ENCODE data around the gene C12orf76. TPM values are rescaled to one million over a fixed set of nuclear protein-coding genes. Genes with fewer than 3 reads are reported as not detected.
"Not testable (repeated sequence)": the region's sequence is repeated elsewhere in the genome, so short reads cannot be mapped to it uniquely, and the experiment has no call there.

The C12orf76 gene
- total and polyA plus RNA-seq, 4 donors = 15.4 to 30.5 (median 23.9) TPM

DNA sequence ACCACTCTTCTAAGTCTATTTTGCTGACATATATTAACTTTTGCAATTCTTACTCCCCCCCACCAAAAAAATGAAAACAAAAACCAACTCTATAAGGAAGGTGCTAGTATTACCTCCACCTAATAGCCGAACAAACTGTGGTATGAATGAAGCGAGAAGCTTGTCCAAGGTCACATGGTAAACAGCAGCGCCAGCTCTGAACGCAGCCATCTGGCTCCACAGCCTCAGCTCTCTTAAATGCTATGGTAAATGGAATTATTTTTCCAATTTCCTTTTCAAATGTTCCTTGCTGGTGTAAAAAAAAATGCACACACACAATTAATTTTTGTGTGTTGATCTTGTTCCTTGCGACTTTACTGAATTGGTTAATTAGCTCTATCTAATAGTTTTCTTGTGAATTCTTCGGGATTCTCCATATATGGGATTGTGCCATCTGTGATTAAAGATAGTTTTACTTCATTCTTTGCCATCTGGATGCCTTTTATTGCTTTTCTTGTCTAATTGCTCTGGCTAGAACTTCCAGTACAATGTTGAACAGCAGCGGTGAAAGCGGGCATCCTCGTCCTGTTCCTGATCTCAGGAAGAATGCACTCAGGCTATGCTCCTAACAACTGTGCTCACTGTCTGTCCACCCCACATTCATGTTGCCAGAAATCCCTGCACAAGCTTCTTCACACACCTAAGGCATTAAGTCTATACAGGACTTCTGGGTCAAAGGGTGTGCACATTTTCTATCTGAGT, 10.7 kb upstream of the C12orf76 start:
- Histone ChIP-seq H3K36me3 (ENCODE audit: control insufficient read depth in 4 of 4, insufficient read depth in 4 of 4, low read length in 4 of 4) (no peaks in the 10 kb centered on the region), H3K9ac (ENCODE audit: insufficient read depth in 1 of 2, low read length in 2 of 2) (no peak overlapping the region), H3K9me3 (ENCODE audit: control insufficient read depth in 4 of 4, insufficient read depth in 3 of 4, low read length in 3 of 4) (no peaks in the 10 kb centered on the region), H3K4me3 (no peak overlapping the region), H3K27me3 (ENCODE audit: control insufficient read depth in 3 of 3, insufficient read depth in 3 of 3, low read length in 2 of 3) (no peaks in the 10 kb centered on the region), H3K4me1 (ENCODE audit: control insufficient read depth in 5 of 5, insufficient read depth in 5 of 5, low read length in 5 of 5) (no peaks in the 10 kb centered on the region), H3K27ac (ENCODE audit: low read depth in 1 of 2, low read length in 1 of 2) (no peak overlapping the region)
- ATAC-seq (ENCODE audit: insufficient read depth, low FRiP score) (no peak), DNase-seq (no peak)
- WGBS, 2 donors = 93 to 95% methylated on average over 9 of the region's 9 CpGs
- TF ChIP-seq, protein P1, sequence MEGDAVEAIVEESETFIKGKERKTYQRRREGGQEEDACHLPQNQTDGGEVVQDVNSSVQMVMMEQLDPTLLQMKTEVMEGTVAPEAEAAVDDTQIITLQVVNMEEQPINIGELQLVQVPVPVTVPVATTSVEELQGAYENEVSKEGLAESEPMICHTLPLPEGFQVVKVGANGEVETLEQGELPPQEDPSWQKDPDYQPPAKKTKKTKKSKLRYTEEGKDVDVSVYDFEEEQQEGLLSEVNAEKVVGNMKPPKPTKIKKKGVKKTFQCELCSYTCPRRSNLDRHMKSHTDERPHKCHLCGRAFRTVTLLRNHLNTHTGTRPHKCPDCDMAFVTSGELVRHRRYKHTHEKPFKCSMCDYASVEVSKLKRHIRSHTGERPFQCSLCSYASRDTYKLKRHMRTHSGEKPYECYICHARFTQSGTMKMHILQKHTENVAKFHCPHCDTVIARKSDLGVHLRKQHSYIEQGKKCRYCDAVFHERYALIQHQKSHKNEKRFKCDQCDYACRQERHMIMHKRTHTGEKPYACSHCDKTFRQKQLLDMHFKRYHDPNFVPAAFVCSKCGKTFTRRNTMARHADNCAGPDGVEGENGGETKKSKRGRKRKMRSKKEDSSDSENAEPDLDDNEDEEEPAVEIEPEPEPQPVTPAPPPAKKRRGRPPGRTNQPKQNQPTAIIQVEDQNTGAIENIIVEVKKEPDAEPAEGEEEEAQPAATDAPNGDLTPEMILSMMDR (IDR thresholded peaks at IDR 0.05; ENCODE audit: control extremely low read depth, extremely low read depth) = no peak

DNA sequence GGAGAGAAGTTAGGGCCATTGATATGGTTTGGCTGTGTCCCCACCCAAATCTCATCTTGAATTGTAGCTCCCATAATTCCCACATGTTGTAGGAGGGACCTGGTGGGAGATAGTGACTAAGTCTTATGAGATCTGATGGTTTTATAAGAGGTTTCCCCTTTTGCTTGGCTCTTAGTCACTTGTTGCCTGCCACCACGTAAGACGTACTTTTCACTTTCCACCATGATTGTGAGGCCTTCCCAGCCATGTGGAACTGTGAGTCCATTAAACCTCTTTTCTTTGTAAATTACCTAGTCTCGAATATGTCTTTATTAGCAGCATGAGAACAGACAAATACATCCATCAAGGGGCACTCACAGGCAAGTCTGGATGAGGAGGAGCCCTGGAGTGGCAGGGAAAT, 8.3 kb upstream of the C12orf76 start:
- 89 to 90% methylated on average over 3 of the region's 3 CpGs for WGBS, 2 donors
- H3K9ac ChIP-seq (ENCODE audit: insufficient read depth in 1 of 2, low read length in 2 of 2); H3K4me3 ChIP-seq; H3K4me1 ChIP-seq (ENCODE audit: control insufficient read depth in 5 of 5, insufficient read depth in 5 of 5, low read length in 5 of 5); H3K36me3 ChIP-seq (ENCODE audit: control insufficient read depth in 4 of 4, insufficient read depth in 4 of 4, low read length in 4 of 4); DNase-seq; ATAC-seq (ENCODE audit: insufficient read depth, low FRiP score); H3K27me3 ChIP-seq (ENCODE audit: control insufficient read depth in 3 of 3, insufficient read depth in 3 of 3, low read length in 2 of 3); H3K9me3 ChIP-seq (ENCODE audit: control insufficient read depth in 4 of 4, insufficient read depth in 3 of 4, low read length in 3 of 4); H3K27ac ChIP-seq (ENCODE audit: low read depth in 1 of 2, low read length in 1 of 2): not testable (repeated sequence)

DNA sequence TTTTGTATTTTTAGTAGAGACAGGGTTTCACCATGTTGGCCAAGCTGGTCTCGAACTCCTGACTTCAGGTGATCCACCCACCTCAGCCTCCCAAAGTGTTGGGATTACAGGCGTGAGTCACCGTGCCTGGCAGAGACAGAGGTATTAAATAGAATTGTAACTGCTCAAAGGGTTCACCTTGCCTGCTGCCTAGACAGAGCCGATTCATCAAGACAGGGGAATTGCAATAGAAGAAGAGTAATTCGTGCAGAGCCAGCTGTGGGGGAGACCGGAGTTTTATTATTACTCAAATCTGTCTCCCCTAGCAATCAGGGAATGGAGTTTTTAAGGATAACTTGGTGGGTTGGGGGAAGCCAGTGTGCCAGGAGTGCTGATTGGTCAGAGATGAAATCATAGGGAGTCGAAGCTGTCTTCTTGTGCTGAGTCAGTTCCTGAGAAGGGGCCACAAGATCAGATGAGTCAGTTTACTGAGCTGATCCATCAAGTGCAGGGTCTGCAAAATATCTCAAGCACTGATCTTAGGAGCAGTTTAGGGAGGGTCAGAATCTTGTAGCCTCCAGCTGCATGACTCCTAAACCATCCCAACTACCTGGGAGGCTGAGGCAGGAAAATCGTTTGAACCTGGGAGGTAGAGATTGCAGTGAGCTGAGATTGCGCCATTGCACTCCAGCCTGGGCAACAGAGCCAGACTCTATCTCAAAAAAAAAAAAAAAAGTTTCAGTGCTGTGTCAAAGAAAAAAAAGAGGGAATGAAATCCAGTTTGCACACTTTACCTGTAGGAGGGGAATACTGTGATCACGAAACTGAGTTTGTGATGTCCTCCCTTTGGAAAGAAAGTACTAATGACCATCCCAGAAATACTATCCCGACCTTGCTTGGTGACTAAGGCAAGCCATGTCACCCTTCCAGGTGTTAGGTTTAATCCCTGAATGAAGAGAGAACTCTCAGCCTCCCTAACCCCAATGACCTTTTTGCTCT, 7.3 kb upstream of the C12orf76 start:
- H3K4me3 ChIP-seq; H3K27ac ChIP-seq (ENCODE audit: low read depth in 1 of 2, low read length in 1 of 2); H3K4me1 ChIP-seq (ENCODE audit: control insufficient read depth in 5 of 5, insufficient read depth in 5 of 5, low read length in 5 of 5); ATAC-seq (ENCODE audit: insufficient read depth, low FRiP score); H3K9me3 ChIP-seq (ENCODE audit: control insufficient read depth in 4 of 4, insufficient read depth in 3 of 4, low read length in 3 of 4); H3K27me3 ChIP-seq (ENCODE audit: control insufficient read depth in 3 of 3, insufficient read depth in 3 of 3, low read length in 2 of 3); DNase-seq; H3K36me3 ChIP-seq (ENCODE audit: control insufficient read depth in 4 of 4, insufficient read depth in 4 of 4, low read length in 4 of 4); H3K9ac ChIP-seq (ENCODE audit: insufficient read depth in 1 of 2, low read length in 2 of 2): not testable (repeated sequence)
- WGBS, 2 donors = 69 to 70% methylated on average over 11 of the region's 11 CpGs

DNA sequence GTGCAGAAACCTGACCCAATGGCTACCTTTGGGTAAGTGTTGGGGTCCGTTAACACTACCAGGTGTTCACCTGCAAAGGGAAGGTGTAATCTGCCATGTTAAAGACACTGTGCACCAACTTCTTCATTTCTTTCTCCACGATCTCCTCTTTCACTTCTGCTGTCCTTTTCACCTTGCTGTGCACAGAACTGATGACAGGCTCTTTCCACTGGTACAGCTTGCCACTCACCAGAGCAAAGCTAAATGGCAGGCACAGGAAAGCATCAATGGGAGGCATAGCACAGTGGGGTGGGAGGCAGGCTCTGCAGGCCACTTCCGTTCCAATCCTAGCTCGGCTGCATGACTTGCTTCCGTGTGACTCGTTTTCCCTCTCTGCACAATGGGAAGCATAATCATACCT, 2.6 kb upstream of the C12orf76 start:
- no peaks in the 10 kb centered on the region for H3K9me3 ChIP-seq (ENCODE audit: control insufficient read depth in 4 of 4, insufficient read depth in 3 of 4, low read length in 3 of 4)
- WGBS, 2 donors = 86 to 88% methylated on average over 6 of the region's 6 CpGs
- TF ChIP-seq, protein P1 (IDR thresholded peaks at IDR 0.05; ENCODE audit: control extremely low read depth, extremely low read depth) = no peak
- no peak for ATAC-seq (ENCODE audit: insufficient read depth, low FRiP score)
- H3K27me3 ChIP-seq (ENCODE audit: control insufficient read depth in 3 of 3, insufficient read depth in 3 of 3, low read length in 2 of 3) = no peaks in the 10 kb centered on the region
- peaks cover 0 to 15% (median 6%) of the 10 kb centered on the region in 5 donors for H3K4me1 ChIP-seq (ENCODE audit: control insufficient read depth in 5 of 5, insufficient read depth in 5 of 5, low read length in 5 of 5)
- H3K27ac ChIP-seq (ENCODE audit: low read depth in 1 of 2, low read length in 1 of 2) = no peak overlapping the region
- peaks cover 0 to 4% (median under 1%) of the 10 kb centered on the region in 4 donors for H3K36me3 ChIP-seq (ENCODE audit: control insufficient read depth in 4 of 4, insufficient read depth in 4 of 4, low read length in 4 of 4)
- no peak for DNase-seq
- H3K4me3 ChIP-seq = no peak overlapping the region
- no peak overlapping the region for H3K9ac ChIP-seq (ENCODE audit: insufficient read depth in 1 of 2, low read length in 2 of 2)

DNA sequence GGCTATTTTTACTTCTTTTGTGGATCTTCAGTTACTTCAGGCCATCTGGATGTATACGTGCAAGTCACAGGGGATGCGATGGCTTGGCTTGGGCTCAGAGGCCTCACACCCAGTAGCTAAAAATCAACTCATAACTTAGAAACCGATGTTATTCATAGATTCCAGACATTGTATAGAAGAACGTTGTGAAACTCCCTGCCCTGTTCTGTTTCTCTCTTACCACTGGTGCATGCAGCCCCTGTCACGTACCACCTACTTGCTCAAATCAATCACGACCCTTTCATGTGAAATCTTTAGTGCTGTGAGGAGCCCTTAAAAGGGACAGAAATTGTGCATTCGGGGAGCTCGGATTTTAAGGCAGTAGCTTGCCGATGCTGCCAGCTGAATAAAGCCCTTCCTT, 1.3 kb upstream of the C12orf76 start:
- H3K9me3 ChIP-seq (ENCODE audit: control insufficient read depth in 4 of 4, insufficient read depth in 3 of 4, low read length in 3 of 4); H3K27me3 ChIP-seq (ENCODE audit: control insufficient read depth in 3 of 3, insufficient read depth in 3 of 3, low read length in 2 of 3); H3K9ac ChIP-seq (ENCODE audit: insufficient read depth in 1 of 2, low read length in 2 of 2); H3K36me3 ChIP-seq (ENCODE audit: control insufficient read depth in 4 of 4, insufficient read depth in 4 of 4, low read length in 4 of 4); H3K4me3 ChIP-seq; H3K27ac ChIP-seq (ENCODE audit: low read depth in 1 of 2, low read length in 1 of 2); ATAC-seq (ENCODE audit: insufficient read depth, low FRiP score); DNase-seq: not testable (repeated sequence)
- 91 to 92% methylated on average over 9 of the region's 9 CpGs for WGBS, 2 donors
- H3K4me1 ChIP-seq (ENCODE audit: control insufficient read depth in 5 of 5, insufficient read depth in 5 of 5, low read length in 5 of 5) = peaks cover 0 to 15% (median 6%) of the 10 kb centered on the region in 5 donors

DNA sequence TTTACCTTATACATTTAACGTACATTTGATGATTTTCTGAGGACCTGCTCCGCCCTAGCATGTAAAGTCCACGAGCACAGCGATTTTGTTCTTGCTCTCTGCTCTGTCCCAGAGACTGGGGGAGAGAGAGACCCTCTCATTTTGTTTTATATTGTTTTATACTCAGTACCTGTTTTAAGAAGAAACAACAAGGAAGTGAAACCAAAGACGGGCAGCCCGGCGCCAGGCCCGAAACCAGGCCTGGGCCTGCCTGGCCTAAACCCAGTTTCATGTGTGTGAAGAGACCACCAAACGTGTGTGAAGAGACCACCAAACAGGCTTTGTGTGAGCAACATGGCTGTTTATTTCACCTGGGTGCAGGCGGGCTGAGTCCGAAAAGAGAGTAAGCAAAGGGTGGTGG, 712 bp upstream of the C12orf76 start:
- Histone ChIP-seq H3K27ac (ENCODE audit: low read depth in 1 of 2, low read length in 1 of 2) (peak overlapping the region in 1 of 2 donors; percentile 94), H3K4me1 (ENCODE audit: control insufficient read depth in 5 of 5, insufficient read depth in 5 of 5, low read length in 5 of 5) (peaks cover 0 to 15% (median 6%) of the 10 kb centered on the region in 5 donors), H3K9ac (ENCODE audit: insufficient read depth in 1 of 2, low read length in 2 of 2) (peak overlapping the region in 1 of 2 donors; percentile 80)
- H3K36me3 ChIP-seq (ENCODE audit: control insufficient read depth in 4 of 4, insufficient read depth in 4 of 4, low read length in 4 of 4); ATAC-seq (ENCODE audit: insufficient read depth, low FRiP score); H3K4me3 ChIP-seq; DNase-seq; H3K27me3 ChIP-seq (ENCODE audit: control insufficient read depth in 3 of 3, insufficient read depth in 3 of 3, low read length in 2 of 3); H3K9me3 ChIP-seq (ENCODE audit: control insufficient read depth in 4 of 4, insufficient read depth in 3 of 4, low read length in 3 of 4): not testable (repeated sequence)
- 84 to 86% methylated on average over 11 of the region's 11 CpGs for WGBS, 2 donors

Data from lung (tissue), 12 donors.